ENCODE measurements around the gene CNTRL.
"Not testable (repeated sequence)": the region's sequence is repeated elsewhere in the genome, so short reads cannot be mapped to it uniquely, and the experiment has no call there.

The CNTRL gene

GRCh38 chr9:121123816-121124535 is 49.2 kb downstream of the CNTRL start:
- in situ Hi-C loops (cut with MboI; ENCODE audit: low sequenced_read_pairs): no loop called here

- in situ Hi-C loops (cut with MboI; ENCODE audit: low sequenced_read_pairs): no loop called here
These were observed 50.8 kb downstream of the CNTRL start for GRCh38 chr9:121125590-121125989.

GRCh38 chr9:121129384-121129783 is 54.6 kb downstream of the CNTRL start:
- in situ Hi-C loops (cut with MboI; ENCODE audit: low sequenced_read_pairs): not testable (repeated sequence)

- in situ Hi-C loops (cut with MboI; ENCODE audit: low sequenced_read_pairs): no loop called here
These were observed 58.5 kb downstream of the CNTRL start for GRCh38 chr9:121133104-121133816.

GRCh38 chr9:121135642-121136041 is 60.9 kb downstream of the CNTRL start:
- in situ Hi-C loops (cut with MboI; ENCODE audit: low sequenced_read_pairs): no loop called here

- in situ Hi-C loops (cut with MboI; ENCODE audit: low sequenced_read_pairs): no loop called here
These were observed 63.8 kb downstream of the CNTRL start for GRCh38 chr9:121138561-121138960.

- in situ Hi-C loops (cut with MboI; ENCODE audit: low sequenced_read_pairs): no loop called here
These were observed 64.2 kb downstream of the CNTRL start for GRCh38 chr9:121138973-121139372.

- in situ Hi-C loops (cut with MboI; ENCODE audit: low sequenced_read_pairs): no loop called here
These were observed 65.4 kb downstream of the CNTRL start for GRCh38 chr9:121140162-121140561.

GRCh38 chr9:121141306-121141705 is 66.6 kb downstream of the CNTRL start:
- in situ Hi-C loops (cut with MboI; ENCODE audit: low sequenced_read_pairs): no loop called here

- in situ Hi-C loops (cut with MboI; ENCODE audit: low sequenced_read_pairs): no loop called here
These were observed 67.0 kb downstream of the CNTRL start for GRCh38 chr9:121141706-121142105.

- in situ Hi-C loops (cut with MboI; ENCODE audit: low sequenced_read_pairs): no loop called here
These were observed 69.0 kb downstream of the CNTRL start for GRCh38 chr9:121143771-121144170.

- in situ Hi-C loops (cut with MboI; ENCODE audit: low sequenced_read_pairs): no loop called here
These were observed 69.7 kb downstream of the CNTRL start for GRCh38 chr9:121144482-121144881.

- in situ Hi-C loops (cut with MboI; ENCODE audit: low sequenced_read_pairs): no loop called here
These were observed 75.4 kb downstream of the CNTRL start for GRCh38 chr9:121150188-121150587.

GRCh38 chr9:121153642-121154041 is 78.9 kb downstream of the CNTRL start:
- in situ Hi-C loops (cut with MboI; ENCODE audit: low sequenced_read_pairs): no loop called here

GRCh38 chr9:121154782-121155181 is 80.0 kb downstream of the CNTRL start:
- in situ Hi-C loops (cut with MboI; ENCODE audit: low sequenced_read_pairs): no loop called here

- in situ Hi-C loops (cut with MboI; ENCODE audit: low sequenced_read_pairs): no loop called here
These were observed 81.5 kb downstream of the CNTRL start for GRCh38 chr9:121156263-121156731.

GRCh38 chr9:121157939-121158338 is 83.2 kb downstream of the CNTRL start:
- in situ Hi-C loops (cut with MboI; ENCODE audit: low sequenced_read_pairs): no loop called here

- in situ Hi-C loops (cut with MboI; ENCODE audit: low sequenced_read_pairs): no loop called here
These were observed 85.3 kb downstream of the CNTRL start for GRCh38 chr9:121160025-121160424.

GRCh38 chr9:121168052-121168451 is 93.3 kb downstream of the CNTRL start:
- in situ Hi-C loops (cut with MboI; ENCODE audit: low sequenced_read_pairs): no loop called here

- in situ Hi-C loops (cut with MboI; ENCODE audit: low sequenced_read_pairs): no loop called here
These were observed 94.4 kb downstream of the CNTRL start for GRCh38 chr9:121169094-121169601.

GRCh38 chr9:121171236-121171635 is 96.5 kb downstream of the CNTRL start:
- in situ Hi-C loops (cut with MboI; ENCODE audit: low sequenced_read_pairs): no loop called here
